RPMI7951 (cell line): ENCODE measurements around the gene EHBP1. TPM values are rescaled to one million over a fixed set of nuclear protein-coding genes. Genes with fewer than 3 reads are reported as not detected.
"Not testable (repeated sequence)": the region's sequence is repeated elsewhere in the genome, so short reads cannot be mapped to it uniquely, and the experiment has no call there.

ENCODE experiments used
- DNase-seq: peaks from one replicate; pipeline ENCODE4 v3.0.0-alpha.2; 2012; ENCODE audit warnings: low read depth
- total RNA-seq: library from RNA; depleted of rRNA; stranded (reverse); fragments of >200 nt; shearing (Covaris generic); gene quantifications from 2 replicates; pipeline ENCODE4 v1.2.3, GENCODE V29; 2014

The EHBP1 gene
- total RNA-seq, 1 experiment from 2014 or later = 33.8 TPM

DNA sequence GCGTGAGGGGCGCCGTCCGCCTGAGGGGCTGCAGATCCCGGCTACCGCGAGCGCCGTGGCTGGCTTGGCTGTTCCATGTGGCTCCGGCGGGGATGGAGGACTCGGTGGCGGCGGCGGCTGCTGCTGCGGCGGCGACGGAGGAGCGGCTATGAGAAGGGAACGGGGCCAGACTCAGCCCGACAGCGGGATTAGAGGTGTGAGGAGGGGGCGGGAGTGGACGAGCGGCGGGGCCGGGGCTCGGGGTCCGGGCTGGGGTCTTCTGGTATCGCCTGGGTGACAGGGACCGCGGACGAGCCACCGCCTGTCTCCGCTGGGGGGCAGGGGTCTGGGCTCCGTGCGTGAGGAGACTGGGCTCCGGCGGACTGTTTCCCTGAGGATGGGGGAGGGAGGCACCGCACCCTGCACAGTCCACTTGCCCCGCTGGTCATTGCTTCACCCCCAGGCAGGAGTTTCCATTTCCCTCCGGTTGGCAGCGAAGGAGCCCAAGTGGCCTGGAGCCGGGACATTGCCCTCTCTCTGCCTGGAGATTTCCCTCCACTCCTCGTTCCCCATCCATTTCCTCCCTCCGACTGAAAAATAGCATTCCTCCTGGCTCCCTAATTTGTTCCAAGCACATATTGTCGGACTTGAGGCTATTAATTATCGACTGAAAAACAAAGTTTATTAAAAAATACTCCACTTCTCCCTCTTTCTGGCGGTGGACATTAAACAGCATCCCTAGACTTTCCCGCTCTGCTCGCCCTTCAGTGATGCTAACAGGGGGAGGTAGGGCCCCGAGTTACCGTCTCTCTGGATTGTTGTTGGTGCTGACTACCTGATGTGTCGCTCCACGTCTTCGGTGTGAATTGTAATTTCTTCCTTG is 577 bp downstream of the EHBP1 start:
- DNase-seq = peak; percentile 69

DNA sequence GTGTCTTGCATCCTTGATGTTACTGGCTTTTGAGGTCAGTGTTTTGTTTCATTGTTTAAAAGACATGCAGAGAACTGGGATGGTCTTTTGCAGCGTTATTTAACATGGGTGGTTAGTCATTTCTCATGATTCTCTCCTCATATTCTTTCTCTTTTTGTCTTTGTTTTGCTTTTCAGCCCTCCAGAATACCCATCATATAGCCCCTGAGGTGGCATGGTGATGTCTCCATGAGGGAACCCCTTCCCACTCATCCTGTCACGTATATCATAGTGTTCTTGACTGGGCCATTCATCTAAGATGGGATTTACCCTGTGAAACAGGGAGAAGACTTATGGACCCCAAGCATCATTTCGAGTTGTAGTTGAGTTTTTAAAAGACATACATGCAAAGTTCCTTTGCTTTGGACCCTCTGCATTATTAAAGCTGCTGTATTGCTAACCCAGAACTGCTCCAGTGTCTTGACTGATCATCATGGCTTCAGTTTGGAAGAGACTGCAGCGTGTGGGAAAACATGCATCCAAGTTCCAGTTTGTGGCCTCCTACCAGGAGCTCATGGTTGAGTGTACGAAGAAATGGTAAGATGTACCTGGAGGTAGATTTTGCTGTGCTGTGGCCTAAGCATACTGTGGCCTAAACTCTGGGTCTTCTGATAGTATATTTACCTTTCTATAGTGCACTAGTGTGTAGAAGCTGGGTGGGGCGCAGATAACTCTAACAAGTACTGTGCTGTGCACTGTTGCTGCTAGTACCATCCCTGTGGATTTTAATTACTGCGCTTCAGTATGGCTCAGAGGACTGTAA is 1.4 kb downstream of the EHBP1 start:
- no peak for DNase-seq

DNA sequence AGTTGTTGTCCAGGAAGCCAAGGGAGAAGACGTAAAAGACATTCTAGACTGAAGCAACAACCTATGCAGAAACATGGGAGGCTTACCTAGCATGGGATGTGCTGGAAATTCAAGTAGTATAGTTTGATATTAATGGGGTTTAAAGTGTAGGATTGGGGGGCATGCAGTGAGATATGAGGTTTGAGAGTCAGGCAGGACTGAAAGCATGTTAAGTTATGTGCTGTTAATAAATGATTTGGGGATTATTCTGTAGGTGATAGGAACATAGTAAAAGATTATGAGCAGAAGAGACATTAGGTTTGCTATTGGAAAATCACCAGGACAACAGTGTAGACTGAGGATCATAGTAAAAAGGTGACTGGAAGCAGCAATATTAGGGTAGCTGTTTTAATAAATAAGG is 3.2 kb downstream of the EHBP1 start:
- DNase-seq = no peak

DNA sequence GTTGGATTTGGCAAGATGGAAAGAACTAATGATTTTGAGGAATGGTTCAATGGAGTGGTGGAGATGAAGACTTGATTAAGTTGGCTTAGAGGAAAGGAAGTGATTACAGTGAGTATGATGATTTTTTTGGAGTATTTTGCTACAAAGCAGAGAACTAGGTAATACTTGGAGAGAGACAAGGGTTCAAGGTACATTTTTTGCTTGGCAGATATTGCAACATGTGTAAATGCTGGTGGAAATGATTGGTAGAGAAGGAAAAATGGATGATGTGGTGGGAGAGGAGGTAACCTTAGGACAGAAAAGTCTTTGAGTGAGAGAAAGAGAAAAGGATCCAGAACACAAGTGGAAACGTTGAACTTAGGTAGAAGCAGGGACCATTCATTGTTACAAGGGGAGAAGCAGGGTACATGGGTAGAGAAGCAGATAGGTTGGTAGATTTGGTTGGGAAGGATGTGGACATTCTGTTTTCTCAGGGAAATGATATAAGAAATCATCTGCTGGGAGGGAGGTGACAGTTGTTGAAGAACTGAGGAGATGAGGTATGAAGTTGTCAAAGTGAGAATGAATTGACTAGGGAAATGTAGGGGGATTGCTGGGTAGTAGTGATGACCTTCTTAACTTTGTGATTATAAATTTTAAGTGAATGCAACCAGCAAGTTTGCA is 6.5 kb downstream of the EHBP1 start:
- no peak for DNase-seq

DNA sequence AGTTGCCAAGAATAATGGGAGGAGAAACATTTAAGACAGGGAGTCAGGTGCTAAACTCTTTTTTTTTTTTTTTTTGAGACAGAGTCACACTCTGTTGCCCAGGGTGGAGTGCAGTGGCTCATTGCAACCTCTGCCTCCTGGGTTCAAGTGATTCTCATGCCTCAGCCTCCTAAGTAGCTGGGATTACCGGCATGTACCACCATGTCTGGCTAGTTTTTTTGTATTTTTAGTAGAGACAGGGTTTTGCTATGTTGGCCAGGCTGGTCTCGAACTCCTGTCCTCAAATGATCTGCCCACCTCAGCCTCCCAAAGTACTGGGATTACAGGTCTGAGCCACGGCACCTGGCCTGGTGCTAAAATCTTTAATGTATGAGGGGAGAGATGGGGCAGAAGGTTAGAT is 7.7 kb downstream of the EHBP1 start:
- not testable (repeated sequence) for DNase-seq

DNA sequence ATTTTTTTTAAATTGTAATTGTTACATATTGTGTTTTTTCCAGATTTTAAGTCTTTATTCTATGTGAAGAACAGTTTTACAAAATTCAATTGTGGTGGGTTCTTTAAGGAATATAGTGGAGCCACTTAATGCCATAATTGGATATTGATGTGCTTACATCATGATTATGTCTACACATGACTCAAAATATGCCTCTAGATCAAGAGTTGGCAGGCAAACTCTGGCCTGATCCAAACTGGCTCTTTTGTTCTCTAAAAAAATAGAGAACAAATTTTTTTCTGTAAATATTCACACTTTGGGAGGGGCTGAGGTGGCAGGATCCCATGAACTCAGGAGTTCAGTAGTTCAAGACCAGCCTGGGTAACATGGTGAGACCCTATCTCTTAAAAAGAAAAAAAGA is 8.3 kb downstream of the EHBP1 start:
- DNase-seq = no peak

DNA sequence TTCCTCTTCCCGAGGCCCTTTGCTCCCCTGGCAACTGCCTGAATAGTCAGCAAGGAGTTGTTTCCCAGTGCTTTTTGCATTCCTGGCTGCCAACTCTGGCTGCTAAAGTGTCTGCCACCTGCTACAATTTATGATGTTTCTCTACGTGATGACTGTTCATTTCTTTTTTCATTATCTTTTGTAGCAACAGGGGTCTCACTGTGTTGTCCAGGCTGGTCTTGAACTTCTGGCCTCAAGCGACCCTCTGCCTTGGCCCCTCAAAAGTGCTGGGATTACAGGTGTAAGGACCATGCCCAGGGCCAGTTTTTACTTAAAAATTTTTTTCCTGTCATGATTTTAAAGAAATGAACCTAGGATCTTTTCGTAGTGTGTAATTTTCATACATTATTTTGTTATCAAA is 11.3 kb downstream of the EHBP1 start:
- no peak for DNase-seq

DNA sequence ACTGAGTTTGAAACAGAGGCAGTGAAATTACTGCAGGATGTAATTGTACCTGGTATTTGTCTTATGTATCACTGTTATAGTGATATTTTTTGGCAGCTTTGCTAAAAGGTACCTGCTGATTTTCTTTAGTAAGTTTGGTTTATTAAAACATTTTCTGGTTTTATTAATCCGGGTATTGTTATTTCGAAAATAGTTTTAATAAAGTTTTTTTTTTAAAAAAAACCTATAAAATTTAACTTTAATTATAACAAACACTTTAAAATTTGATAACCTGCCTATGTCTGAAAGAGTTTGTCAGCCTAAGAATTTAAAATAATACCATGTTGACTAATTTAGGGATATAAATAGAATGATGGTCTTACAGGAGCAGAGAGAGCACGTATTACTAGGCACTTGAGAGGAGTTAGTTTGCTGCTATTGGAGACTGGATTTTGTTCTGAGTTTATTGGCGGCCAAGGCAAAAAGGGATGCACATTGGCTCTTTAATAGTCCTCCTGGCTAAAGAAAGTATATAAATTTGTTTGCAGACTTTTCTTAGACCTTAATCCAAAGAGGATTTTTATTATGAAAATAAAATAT is 12.1 kb downstream of the EHBP1 start:
- no peak for DNase-seq

DNA sequence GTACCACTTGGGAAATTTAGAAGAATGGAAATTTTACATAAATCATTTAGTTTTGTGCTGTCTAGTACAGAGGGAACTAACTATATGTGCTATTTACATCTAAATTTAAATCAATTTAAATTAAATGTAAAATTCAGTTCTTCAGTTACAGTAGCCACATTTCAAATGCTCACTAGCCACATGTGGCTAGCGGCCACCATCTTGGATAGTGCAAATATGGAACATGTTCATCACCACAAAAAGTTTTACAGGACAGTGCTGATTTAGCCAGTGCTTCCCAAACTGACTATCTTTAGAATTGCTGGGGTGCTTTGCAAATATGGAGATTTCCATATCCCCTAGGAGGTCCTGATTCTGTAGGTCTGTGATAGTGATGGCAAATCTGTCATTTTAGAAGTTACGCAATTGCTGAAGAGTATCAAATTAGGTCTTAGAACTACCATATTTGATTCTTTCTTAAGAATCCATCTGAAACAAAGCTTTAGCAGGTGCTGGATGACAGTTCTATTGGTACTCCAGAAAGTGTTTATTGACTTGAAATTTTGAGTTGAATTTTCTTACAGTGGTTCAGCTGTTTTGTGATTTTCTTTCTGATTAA is 12.8 kb downstream of the EHBP1 start:
- no peak for DNase-seq

DNA sequence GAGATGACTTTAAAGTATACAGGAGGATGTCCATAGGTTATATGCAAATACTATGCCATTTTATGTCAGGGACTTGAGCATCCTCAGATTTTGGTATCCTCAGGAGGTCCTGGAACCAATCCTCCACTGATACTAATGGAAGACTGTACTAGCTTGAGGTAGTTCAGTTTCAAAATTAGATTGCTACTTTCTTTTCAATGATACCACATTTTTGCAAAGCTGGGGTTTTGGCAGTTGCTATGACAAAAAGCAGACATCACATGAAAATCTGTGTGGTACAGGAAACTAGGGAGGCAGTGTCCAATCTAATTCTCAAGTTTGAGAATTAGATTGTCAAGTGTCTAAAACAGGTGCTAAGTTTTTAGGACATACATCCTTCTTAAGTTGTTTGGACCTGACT is 14.2 kb downstream of the EHBP1 start:
- no peak for DNase-seq

DNA sequence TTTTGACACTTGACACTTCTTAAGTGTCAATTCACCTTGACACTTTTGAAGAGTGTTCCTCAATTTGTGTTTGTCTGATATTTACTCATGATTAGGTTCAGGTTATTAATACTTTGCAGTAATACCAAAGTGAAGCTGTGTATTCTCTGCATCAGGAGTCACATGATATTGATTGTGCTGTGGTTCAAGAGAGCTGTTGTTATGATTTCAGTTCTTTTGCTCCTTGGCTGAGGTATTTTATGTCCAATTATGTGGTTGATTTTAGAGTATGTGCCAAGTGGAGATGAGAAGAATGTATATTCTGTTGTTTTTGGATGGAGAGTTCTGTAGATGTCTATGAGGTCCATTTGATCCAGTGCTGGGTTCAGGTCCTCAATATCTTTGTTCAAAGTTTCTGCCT is 17.2 kb downstream of the EHBP1 start:
- DNase-seq = no peak

DNA sequence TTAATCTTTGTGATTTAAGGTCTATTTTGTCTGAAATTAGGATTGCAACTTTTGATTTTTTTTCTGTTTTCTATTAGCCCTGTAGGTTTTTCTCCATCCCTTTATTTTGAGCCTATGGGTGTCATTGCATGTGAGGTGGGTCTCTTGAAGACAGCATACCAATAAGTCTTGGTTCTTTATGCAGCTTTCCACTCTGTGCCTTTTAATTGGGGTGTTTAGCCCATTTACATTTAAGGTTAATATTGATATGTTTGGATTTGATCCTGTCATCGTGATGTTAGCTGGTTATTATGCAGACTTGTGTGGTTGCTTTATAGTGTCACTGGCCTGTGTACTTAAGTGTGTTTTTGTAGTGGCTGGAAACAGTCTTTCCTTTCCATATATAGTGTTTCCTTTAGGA is 17.7 kb downstream of the EHBP1 start:
- DNase-seq = no peak

DNA sequence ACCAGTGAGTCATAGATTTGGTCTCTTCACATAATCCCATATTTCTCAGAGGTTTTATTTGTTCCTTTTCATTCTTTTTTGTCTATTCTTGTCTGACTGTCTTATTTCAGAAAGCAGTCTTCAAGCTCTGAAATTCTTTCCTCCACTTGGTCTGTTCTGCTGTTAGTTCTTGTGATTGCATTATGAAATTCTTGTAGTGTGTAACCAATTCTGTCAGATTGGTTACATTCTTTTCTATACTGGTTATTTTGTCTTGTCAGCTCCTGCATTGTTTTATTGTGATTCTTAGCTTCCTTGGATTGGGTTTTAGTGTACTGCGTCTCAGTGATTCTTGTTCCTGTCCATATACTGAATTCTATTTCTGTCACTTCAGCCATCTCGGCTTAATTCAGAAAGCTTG is 18.6 kb downstream of the EHBP1 start:
- no peak for DNase-seq

DNA sequence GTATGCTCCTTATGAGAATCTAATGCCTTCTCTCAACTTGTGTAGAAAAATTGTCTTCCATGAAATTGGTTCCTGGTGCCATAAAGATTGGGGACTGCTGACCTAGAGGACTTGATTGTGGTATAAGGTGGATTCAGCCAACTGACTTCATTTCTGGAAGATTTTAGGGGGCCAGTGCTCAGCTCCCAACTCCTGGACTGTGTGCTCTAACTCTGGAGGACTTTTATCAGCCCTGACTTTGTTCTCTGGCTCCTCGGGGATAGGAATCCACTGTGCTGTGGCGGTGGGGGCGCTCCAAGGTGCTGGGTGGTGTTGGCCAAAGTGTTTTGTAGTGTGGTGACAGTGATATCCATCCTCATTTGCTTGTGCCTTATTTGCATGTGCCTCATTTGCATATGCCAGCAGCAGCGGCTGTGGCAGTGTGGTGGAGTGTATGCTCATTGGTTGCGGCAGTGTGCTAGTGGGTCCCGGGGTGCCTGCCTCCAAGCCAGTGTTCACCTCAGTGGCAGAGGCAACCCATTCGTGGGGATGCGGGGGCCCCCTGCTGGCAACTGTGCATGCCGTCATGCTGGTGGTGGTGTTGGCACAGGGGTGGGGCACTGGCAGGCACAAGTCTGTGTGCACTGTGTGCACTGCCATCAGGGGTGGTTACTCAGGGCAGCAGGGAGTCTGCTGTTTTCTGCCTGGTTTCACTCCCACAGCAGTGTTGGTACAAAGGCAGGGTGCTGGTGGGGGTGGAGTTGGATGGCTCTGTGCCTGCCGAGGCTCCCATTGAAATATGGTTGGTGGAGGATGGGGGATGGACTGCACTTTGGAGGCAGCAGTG is 19.6 kb downstream of the EHBP1 start:
- DNase-seq = peak; percentile 42

DNA sequence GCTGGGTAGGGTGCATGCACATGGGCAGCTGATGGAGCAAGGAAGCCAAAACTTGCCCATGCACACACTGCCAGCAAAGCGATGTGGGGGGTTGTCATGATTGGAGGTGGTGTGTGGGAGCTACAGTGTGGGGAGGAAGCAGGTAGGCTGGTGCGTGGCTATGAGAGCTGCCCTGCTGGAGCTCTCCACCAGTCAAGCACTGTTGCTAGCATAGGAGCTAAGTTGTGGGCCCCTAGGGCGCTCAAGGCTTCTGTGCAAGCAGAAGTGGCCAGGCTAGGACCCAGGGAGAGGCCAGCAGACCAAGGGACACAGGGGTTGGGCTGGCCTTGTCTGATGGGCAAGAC is 20.2 kb downstream of the EHBP1 start:
- no peak for DNase-seq

DNA sequence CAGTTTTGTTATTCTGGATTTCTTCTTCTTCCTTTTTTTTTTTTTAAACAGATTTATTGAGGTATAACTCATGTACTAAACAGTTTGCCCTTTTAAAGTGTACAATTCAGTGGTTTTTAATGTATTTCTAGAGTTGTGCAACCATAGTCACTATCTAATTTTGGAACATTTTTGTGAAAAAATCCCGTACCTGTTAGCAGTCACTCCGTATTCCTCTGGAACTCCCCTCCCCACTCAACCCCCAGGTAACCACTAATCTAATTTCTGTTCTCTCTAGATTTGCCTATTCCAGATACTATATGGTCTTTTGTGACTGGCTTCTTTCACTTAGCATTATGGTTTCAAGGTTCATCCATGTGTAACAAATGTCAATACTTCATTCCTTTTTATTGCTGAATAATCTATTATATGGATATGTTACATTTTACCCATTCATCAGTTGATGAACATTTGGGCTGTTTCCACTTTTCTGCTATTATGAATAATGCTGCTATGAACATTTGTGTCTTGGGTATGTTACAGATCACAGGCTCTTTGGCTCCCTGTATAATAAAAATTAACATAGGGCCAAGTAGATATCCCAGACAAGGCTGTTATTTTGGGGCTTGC is 21.9 kb downstream of the EHBP1 start:
- DNase-seq = no peak

DNA sequence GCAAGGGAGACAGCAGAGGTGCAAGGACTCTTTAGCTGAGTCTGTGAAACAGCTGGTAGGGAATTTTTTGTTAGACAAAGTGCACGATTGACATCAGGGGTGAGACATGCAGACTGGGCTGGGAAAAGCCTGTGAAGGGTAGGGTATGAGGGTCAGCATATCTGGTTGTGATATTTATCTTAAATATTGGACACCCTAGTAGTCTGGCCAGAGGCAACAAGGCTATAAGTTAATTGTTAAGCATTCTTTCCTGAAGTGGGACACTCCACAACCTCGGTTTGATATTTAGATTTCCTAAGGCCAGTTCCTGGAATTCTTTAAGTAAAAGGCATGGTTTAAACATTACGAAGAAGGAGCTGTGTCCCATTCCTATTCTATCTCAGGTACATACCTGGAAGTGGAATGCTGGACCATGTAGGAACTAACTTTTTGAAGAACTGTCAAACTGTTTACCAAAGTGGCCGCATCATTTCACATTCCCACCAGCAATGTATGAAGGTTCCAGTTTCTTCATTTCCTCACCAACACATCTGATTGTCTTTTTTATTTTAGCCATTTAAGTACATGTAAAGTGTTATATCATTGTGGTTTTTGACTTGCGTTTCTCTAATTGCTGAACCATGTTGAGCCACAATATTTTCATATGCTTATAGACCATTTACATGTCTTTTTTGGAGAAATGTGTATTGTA is 22.5 kb downstream of the EHBP1 start:
- no peak for DNase-seq

DNA sequence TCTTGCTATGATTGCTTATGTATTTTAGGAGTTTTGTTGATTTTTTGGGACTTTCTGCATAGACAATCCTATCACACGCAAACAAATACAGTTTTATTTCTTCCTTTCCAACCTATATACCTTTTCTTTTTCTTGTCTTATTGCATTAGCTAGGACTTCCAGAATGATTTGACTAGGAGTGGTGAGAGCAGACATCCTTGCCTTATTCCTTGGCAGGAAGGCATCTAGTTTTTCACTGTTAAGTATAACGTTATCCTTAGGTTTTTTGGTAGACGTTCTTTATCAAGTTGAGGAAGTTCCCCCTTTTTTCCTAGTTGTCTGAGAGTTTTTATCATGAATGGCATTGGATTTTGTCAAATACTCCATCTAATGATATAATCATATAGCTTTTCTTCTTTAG is 25.8 kb downstream of the EHBP1 start:
- no peak for DNase-seq

DNA sequence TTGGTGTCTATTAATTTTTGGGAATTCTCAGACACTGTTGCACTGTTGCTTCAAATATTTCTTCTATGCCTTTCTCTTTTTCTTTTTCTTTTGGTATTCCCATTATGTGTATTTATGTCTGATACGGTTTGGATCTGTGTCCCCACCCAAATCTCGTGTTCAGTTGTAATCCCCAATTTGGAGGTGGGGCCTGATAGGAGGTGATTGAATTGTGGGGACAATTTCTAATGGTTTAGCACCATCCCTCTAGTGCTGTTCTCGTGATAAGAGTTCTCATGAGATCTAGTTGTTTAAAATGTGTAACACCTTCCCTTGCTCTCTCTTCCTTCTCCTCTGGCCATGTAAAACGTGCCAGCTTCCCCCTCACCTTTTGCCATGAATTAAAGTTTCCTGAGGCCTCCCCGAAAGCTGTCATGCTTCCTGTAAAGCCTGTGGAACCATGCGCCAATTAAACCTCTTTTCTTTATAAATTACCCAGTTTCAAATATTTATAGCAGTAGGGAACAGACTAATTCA is 26.8 kb downstream of the EHBP1 start:
- no peak for DNase-seq

DNA sequence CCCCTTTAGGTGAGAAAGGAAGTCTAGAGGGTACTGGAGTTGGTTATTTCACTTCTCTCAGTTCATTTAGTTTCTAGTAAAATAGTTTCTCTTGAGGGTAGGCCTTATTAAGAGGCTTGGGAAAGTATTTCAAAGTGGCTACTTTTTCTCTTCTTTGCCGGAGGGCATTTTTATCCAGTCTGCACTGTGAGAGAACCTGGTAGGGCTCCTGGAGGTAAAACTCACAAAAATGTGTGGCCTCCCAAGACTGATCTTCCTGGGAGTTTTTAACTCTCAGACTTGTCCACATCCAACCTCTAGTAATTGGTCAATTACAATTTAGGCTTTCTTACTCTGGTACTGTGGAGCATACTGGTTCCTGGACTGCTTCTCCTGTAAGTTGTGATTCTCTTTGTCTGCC is 28.0 kb downstream of the EHBP1 start:
- DNase-seq = no peak
